ENCODE measurements around the gene FTCD.

GRCh38 chr21:46130831-46131587 is 24.4 kb downstream of the FTCD start:
- TF ChIP-seq EZH2 (IDR thresholded peaks at IDR 0.05; ENCODE audit: low read length, unreplicated experiment) = no peak
- TF ChIP-seq, protein P1, sequence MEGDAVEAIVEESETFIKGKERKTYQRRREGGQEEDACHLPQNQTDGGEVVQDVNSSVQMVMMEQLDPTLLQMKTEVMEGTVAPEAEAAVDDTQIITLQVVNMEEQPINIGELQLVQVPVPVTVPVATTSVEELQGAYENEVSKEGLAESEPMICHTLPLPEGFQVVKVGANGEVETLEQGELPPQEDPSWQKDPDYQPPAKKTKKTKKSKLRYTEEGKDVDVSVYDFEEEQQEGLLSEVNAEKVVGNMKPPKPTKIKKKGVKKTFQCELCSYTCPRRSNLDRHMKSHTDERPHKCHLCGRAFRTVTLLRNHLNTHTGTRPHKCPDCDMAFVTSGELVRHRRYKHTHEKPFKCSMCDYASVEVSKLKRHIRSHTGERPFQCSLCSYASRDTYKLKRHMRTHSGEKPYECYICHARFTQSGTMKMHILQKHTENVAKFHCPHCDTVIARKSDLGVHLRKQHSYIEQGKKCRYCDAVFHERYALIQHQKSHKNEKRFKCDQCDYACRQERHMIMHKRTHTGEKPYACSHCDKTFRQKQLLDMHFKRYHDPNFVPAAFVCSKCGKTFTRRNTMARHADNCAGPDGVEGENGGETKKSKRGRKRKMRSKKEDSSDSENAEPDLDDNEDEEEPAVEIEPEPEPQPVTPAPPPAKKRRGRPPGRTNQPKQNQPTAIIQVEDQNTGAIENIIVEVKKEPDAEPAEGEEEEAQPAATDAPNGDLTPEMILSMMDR (conservative IDR thresholded peaks at IDR 0.05; ENCODE audit: low read depth, low read length) = no peak
